GM12878 (cell line): ENCODE measurements around the gene SCARB1. TPM values are rescaled to one million over a fixed set of nuclear protein-coding genes. Genes with fewer than 3 reads are reported as not detected.

Experiments
- ATAC-seq: fragments of 200-7000 bp; cut with Tn5 transposase; 3 replicates; pipeline ENCODE4 v1.9.1; 2020; ENCODE audit warnings: mild to moderate bottlenecking, moderate library complexity
- BruUV-seq: library from RNA; stranded (reverse); fragments of 400-500 nt; replicated peaks from 2 replicates; lab custom pipeline; 2021; lab: Mats Ljungman, UMichigan
- CTCF ChIA-PET: fragments of 300-600 bp; sonication (Branson Sonifier 250); formaldehyde crosslinking; extraction: SDS; loops from one replicate; lab custom pipeline; 2021; ENCODE audit warnings: inconsistent platforms; lab: Yijun Ruan, JAX
- POLR2A ChIA-PET: fragments of 350-600 bp; formaldehyde crosslinking; extraction: SDS; loops from one replicate; lab custom pipeline; 2021; ENCODE audit warnings: inconsistent platforms; lab: Charles Lee
- RAD21 ChIA-PET: fragments of 300-600 bp; sonication (Branson Sonifier 250); formaldehyde crosslinking; loops from one replicate; lab custom pipeline; 2023; ENCODE audit warnings: antibody characterized with exemption; ENCODE audit not compliant: unreplicated experiment; lab: Charles Lee
- SMC1A ChIA-PET: fragments of 300-600 bp; sonication (Branson Sonifier 250); formaldehyde crosslinking; loops from one replicate; lab custom pipeline; 2023; ENCODE audit not compliant: unreplicated experiment, uncharacterized antibody; lab: Charles Lee
- DNase-seq: peaks from one replicate; pipeline ENCODE4 v3.0.0-alpha.2; 2011; ENCODE audit warnings: low read depth, low spot score
- FAIRE-seq: peaks from 3 replicates; lab custom pipeline; 2011; peaks lifted over from hg19 to GRCh38; lab: Jason Lieb, UNC
- H2AFZ ChIP-seq: 2 replicates; pipeline ENCODE4 v1.6.0; 2011; ENCODE audit warnings: low read depth, low read length, control low read depth; ENCODE audit not compliant: control insufficient read depth
- H3K27ac ChIP-seq: 2 replicates; pipeline ENCODE4 v1.5.1; 2011; ENCODE audit warnings: control low read depth; ENCODE audit not compliant: control insufficient read depth, insufficient read depth
- H3K27me3 ChIP-seq, 2 experiments: replicated peaks in 1 of 2; 2 replicates each; pipeline versions ENCODE4 v1.6.0 to v1.6.1; 2011; ENCODE audit warnings: low read length in 1 of 2; ENCODE audit not compliant: control insufficient read depth in 2 of 2, insufficient read depth in 2 of 2
- H3K36me3 ChIP-seq, 2 experiments: 2 replicates each; pipeline ENCODE4 v1.5.1; 2011; ENCODE audit warnings: low read length in 1 of 2; ENCODE audit not compliant: control insufficient read depth in 2 of 2, insufficient read depth in 2 of 2
- H3K4me1 ChIP-seq: 2 replicates; pipeline ENCODE4 v1.6.1; 2011; ENCODE audit warnings: mild to moderate bottlenecking, low read length, moderate library complexity, mixed read lengths; ENCODE audit not compliant: control insufficient read depth, insufficient read depth
- H3K4me2 ChIP-seq: 2 replicates; pipeline ENCODE4 v1.6.0; 2011; ENCODE audit warnings: control low read depth; ENCODE audit not compliant: control insufficient read depth, insufficient read depth
- H3K4me3 ChIP-seq: fragments of 200-600 bp; sonication (generic); 2 replicates; pipeline ENCODE4 v1.5.1; 2016
- H3K79me2 ChIP-seq: 2 replicates; pipeline ENCODE4 v1.6.0; 2011; ENCODE audit warnings: low read length; ENCODE audit not compliant: control insufficient read depth, insufficient read depth
- H3K9ac ChIP-seq: 2 replicates; pipeline ENCODE4 v1.8.0; 2011; ENCODE audit warnings: low read length, control low read depth, mixed read lengths; ENCODE audit not compliant: control insufficient read depth, insufficient read depth
- H3K9me3 ChIP-seq: replicated peaks from 3 replicates; pipeline ENCODE4 v1.5.1; 2011; ENCODE audit warnings: mild to moderate bottlenecking, low read length; ENCODE audit not compliant: control insufficient read depth, insufficient read depth
- H4K20me1 ChIP-seq: 2 replicates; pipeline ENCODE4 v1.6.0; 2011; ENCODE audit not compliant: control insufficient read depth, insufficient read depth
- E2F8 ChIP-seq: fragments of 450-650 bp; IDR thresholded peaks from 2 replicates; pipeline ENCODE4 v1.6.1; 2018; ENCODE audit warnings: mild to moderate bottlenecking, low read depth, moderate library complexity; ENCODE audit not compliant: partially characterized antibody
- WGBS: methylation state at CpG from one replicate; pipeline ENCODE4 v1.1.6; 2016; ENCODE audit warnings: low lambda C conversion rate; ENCODE audit not compliant: insufficient replicate concordance, insufficient coverage; ENCODE audit errors: missing lambda C conversion rate; 5-methylcytosine and 5-hydroxymethylcytosine counted together
- in situ Hi-C: fragments of 300-500 bp; cut with MboI; formaldehyde crosslinking; loops from 9 replicates; pipeline ENCODE4 v1.14.3; 2018; ENCODE audit warnings: mixed read lengths
- intact Hi-C: fragments of 100-400 bp; cut with micrococcal nuclease; formaldehyde crosslinking; loops from one replicate; pipeline ENCODE4 v1.14.2; 2022; ENCODE audit not compliant: unreplicated experiment
- polyA plus RNA-seq, 11 experiments: library from polyadenylated mRNA; depleted of rRNA in 4 of 11; unstranded in 6 of 11; stranded (reverse) in 5 of 11; fragments of >200 nt; fragmentation: Nextera tagmentation in 4 of 11; fragmentation: Illumina TruSeq in 1 of 11; extraction: Ambion mirVana in 4 of 11; extraction: Trizol in 1 of 11; gene quantifications; 1 replicate in 1 of 11; 2 replicates in 10 of 11; pipeline versions ENCODE4 v1.2.1 to v1.2.3, GENCODE V29; 2011 to 2016; ENCODE audit warnings: inconsistent platforms in 2 of 11, missing spikeins in 2 of 11, low read depth in 1 of 11
- total RNA-seq, 4 experiments: library from RNA; depleted of rRNA in 3 of 4; stranded (reverse); fragments of >200 nt in 3 of 4; fragmentation: Illumina TruSeq in 1 of 4; extraction: Trizol in 1 of 4; gene quantifications; 2 replicates each; pipeline versions ENCODE4 v1.2.1 to v1.2.3, GENCODE V29; 2013 to 2021

SCARB1 gene
- total and polyA plus RNA-seq, 10 of the 15 experiments (the other 5 are each of a cell fraction or from before 2014, with no cell fraction given): 0.34 to 104 (median 63.1) TPM

DNA sequence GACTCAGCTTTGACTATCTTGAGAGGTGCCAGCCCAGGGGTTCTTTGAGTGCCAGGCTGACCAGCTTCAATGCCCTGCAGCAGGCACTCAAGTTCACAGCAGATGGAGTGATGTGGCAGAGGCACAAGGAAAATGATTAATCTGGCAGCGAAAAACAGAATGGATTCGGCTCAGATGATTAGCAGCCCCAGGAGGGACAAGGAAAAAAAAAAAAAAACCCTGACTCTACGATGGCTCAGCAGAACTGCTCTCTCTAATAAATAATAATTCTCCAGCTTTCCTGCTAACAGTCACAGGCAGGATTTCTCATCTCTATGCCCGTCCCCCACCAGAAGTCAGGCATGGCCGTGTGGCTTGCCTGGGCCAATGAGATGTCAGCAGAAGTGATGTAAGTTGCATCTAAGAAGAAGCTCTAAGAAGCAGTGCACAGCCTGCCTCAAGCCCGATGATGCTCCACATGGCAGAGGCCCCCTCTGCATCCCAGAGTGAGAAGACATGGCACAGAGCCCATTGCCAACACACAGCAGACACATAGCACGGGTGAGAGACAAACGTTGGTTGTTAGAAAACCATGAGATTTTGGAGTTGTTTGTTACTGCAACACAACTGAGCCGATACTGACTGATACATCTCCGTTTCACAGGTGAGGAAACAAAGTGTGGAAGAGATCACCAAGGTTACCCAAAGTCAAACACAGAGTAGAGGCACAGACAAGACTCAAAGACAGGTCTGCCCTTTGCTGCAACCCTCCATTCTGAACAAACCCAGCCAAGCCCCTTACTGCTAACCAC lies 111.0 kb downstream of the SCARB1 start:
- H3K79me2 ChIP-seq: no peaks in the 10 kb centered on the region
- H3K9me3 ChIP-seq: peaks cover 6% of the 10 kb centered on the region
- no peaks in the 10 kb centered on the region for H4K20me1 ChIP-seq
- no peak overlapping the region for H2AFZ ChIP-seq
- CTCF ChIA-PET: interaction anchor here (0.9 kb wide), 1 partner anchor 14 kb away, joined by 3 read pairs; no protein-coding TSS in a partner anchor
- no peak for DNase-seq
- SMC1A ChIA-PET: interaction anchor here (1.7 kb wide), 1 partner anchor 12 kb away, joined by 5 read pairs; no protein-coding TSS in a partner anchor
- RAD21 ChIA-PET: no interaction called here
- intact Hi-C loops: no loop called here
- TF ChIP-seq E2F8: no peak
- TF ChIP-seq, all 136 proteins: peak for 0
- POLR2A ChIA-PET: no interaction called here
- in situ Hi-C loops: loop anchor here (25.0 kb wide), 1 partner anchor 390 kb away; no protein-coding TSS in a partner anchor
- no peak for FAIRE-seq
- no peak overlapping the region for H3K9ac ChIP-seq
- H3K4me1 ChIP-seq: peaks cover 9% of the 10 kb centered on the region
- H3K27ac ChIP-seq: no peak overlapping the region
- 46% methylated on average over 10 of the region's 10 CpGs for WGBS
- no peak overlapping the region for H3K4me2 ChIP-seq
- H3K27me3 ChIP-seq: no peaks in the 10 kb centered on the region
- BruUV-seq: no TSS peak
- H3K36me3 ChIP-seq: no peaks in the 10 kb centered on the region
- H3K4me3 ChIP-seq: no peak overlapping the region
- no peak for ATAC-seq
